H54 (cell line): ENCODE data around the gene AGPS.

Source experiments
- DNase-seq: peaks from one replicate; pipeline ENCODE4 v3.0.0; 2011; ENCODE audit warnings: low spot score, mixed read lengths; ENCODE audit not compliant: insufficient read length
- FAIRE-seq: peaks from 3 replicates; lab custom pipeline; 2011; peaks lifted over from hg19 to GRCh38; lab: Jason Lieb, UNC
- POLR2A ChIP-seq: IDR thresholded peaks from 2 replicates; pipeline ENCODE4 v1.6.1; 2011; ENCODE audit warnings: low read depth, mild to moderate bottlenecking, low read length

Gene AGPS

DNA sequence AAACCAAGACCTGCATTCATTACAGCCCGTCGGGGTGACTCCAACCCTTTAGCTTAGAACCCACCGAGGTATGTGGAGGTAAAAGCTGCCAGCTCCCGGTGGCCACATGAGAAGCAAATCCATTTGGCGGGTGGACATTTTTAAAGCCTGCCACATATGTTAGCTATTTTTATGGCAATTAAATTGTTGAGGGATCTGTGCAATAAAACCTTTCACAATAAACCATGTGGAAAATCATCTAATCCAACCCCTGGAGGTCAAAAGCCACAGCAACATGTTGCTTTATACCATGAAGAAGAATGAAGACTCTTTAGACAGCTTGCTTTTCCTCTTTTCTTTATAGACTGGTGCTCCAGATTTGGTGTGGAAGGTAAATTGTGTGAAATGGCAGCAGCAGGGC lies 176.3 kb downstream of the AGPS start:
- TF ChIP-seq POLR2A, result no peak
- FAIRE-seq, result no peak
- no peak for DNase-seq

- TF ChIP-seq POLR2A, result no peak
- FAIRE-seq, result no peak
- DNase-seq, result no peak
Observed at GRCh38 chr2:177572236-177572671, 179.7 kb downstream of the AGPS start.

DNA sequence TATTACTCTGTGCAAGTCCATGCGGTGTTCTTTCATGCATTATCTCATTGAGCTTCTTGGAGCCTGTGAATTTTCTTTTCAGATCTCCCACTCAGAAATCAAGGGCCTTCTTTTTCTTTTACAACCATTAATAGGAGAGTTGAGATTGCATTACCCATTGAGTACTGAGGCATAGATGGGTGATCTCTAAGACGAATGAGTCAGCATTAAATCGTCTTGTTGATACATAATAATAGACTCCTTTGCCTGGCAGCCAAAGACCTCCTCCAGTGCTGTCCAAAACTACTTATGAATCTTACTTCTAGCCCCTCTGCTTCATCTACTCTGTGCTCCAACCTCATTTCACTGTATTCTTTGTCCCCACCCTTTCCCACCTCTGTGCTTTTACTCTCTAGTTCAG lies 180.5 kb downstream of the AGPS start:
- DNase-seq (no peak), FAIRE-seq (no peak)
- TF ChIP-seq POLR2A, result no peak

- no peak for DNase-seq
- no peak for FAIRE-seq
- TF ChIP-seq POLR2A, result no peak
Observed at GRCh38 chr2:177574356-177574755, 181.8 kb downstream of the AGPS start.

DNA sequence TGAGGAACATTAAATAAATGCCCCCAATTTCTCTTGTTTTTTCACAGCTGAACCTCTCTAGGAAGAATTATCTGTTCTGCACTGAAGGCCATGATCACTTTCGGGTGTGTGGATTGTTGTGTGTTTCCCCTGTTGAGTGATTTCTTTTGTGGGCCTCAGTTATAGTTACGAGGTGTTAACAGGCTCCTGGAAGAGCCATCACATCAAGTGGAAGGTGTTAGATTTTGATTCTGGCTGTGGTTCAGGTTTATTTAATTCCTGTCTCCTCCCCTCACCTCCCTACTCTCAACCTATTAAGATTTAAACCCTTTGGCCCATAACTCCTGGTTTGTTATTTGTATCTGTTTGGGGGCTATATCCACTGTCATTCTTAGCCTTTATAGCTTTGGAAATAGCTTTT lies 182.8 kb downstream of the AGPS start:
- no peak for TF ChIP-seq POLR2A
- no peak for FAIRE-seq
- DNase-seq, result no peak

DNA sequence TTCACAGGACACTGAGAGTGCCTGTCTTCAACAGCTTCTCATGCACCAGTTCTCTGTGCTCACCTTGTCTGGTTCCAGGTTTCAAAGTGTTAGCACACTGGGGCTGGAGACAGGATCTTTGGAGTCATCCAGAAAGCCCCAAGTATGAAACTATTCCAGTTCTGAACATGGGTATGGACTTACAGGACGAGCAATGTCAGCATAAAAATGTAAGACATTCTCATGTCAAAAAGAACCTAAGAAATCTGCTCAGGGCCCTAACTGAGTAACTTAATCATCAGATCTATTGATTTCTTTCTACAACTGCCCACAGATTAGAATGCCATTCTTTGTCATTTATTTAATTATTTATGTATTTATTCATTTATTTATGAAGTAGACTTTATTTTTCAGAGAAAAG lies 184.5 kb downstream of the AGPS start:
- no peak for TF ChIP-seq POLR2A
- no peak for FAIRE-seq
- no peak for DNase-seq

DNA sequence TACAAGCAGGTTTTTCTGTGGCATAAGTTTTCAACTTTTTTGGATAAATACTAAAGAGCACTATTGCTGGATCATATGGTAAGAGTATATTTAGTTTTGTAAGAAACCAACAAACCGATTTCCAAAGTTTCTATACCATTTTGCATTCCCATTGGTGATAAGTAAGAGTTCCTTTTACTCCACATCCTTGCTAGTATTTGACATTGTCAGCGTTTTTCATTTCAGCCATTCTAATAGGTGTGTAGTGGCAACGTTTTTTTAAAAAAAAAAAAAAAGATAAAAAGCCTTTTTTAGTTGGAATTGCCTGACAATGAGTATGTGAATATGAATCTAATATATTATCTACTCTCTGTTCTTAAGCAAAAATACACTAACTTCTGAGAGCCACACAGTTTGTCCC lies 185.9 kb downstream of the AGPS start:
- TF ChIP-seq POLR2A, result no peak
- DNase-seq (no peak), FAIRE-seq (no peak)

DNA sequence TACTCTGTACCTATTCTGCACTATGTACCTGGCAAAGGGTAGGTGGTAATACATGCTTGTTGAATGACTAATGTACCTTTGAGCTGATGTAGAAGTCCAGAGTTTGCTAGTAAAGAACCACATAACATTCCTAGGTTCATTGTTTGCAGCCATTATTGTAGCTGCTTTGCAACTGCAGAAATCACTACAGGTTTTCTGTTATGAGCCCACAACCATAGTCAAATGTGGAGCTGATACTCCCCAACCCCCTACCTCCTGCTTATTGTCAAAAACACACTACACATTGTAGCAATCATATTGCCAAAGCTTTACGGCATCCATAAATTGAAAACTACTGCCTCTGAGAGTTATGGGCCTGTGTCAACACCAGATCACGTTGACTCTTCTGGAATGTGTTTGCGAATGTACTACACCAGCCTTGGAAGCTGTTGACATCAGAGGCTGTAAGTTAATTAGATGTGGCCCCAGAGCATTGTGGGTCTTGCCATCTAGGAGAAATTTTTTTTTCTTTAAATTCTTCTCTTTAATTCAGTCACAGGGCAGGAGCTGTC lies 187.0 kb downstream of the AGPS start:
- FAIRE-seq, result no peak

DNA sequence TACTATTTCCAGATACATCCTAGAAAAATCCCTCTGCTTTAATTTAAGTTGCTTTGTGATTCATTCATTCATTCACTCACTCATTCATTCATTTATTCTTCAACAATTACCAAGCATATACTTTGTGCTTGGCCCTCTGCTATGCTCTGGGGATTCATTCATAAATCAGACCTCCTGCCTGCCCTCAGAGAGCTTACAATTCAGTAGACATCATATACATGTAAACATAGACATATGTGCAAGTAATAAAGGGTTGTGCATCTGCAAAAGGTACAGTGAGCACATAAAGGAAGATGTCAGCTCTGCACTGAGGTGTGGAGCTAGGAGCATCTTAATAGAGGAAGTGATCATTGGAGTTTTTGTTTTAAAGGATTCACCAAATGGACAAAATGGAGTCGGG lies 189.4 kb downstream of the AGPS start:
- no peak for TF ChIP-seq POLR2A
- FAIRE-seq, result no peak
- DNase-seq, result no peak

More for the DNA sequence above, 187.0 kb downstream of the AGPS start:
- TF ChIP-seq POLR2A, result no peak
- DNase-seq, result no peak

- DNase-seq (no peak), FAIRE-seq (no peak)
- no peak for TF ChIP-seq POLR2A
Observed at GRCh38 chr2:177584030-177584692, 191.6 kb downstream of the AGPS start.

- FAIRE-seq (no peak), DNase-seq (no peak)
- no peak for TF ChIP-seq POLR2A
Observed at GRCh38 chr2:177585234-177585863, 192.8 kb downstream of the AGPS start.

DNA sequence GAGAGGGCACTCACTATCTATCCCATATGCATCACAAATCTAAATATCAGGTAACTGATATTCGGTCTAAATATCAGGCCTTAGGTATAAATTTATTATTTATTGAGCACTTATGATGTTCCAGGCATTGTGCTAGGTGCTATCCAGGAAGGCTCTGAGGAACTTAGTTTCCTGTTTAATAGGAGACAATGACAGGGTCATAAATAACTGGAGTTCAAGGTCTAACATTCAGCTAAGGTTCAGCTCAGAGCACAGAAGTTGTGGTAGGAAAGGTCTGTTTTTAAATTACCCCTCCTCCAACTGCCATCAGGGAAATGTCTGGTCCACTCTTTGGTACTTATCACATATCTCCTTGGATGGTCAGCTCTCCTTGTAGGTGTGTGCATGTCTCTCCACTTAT lies 193.6 kb downstream of the AGPS start:
- TF ChIP-seq POLR2A, result no peak
- no peak for FAIRE-seq
- no peak for DNase-seq

GRCh38 chr2:177587371-177587770 lies 194.8 kb downstream of the AGPS start:
- no peak for DNase-seq
- no peak for TF ChIP-seq POLR2A
- FAIRE-seq, result no peak

DNA sequence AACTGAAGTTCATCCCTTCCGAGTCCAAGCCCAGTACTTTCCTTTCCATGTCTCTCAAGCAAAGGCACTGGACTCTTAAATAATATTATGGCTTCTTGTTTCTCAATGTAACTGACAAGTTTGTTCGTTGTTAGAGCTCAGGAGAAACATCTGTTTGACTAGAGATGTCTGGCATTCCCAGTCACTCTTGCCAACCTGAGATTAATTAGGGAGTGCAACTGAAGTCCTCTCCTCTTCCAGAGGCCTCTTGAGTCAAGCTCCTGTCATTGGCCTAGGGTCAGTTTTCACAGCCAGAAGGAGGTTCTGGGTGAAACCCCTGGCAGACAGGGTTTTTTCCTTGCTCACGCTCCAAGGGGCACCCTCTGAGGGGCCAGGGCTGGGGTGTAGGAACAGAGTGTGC lies 196.1 kb downstream of the AGPS start:
- FAIRE-seq, result no peak
- no peak for DNase-seq
- no peak for TF ChIP-seq POLR2A

DNA sequence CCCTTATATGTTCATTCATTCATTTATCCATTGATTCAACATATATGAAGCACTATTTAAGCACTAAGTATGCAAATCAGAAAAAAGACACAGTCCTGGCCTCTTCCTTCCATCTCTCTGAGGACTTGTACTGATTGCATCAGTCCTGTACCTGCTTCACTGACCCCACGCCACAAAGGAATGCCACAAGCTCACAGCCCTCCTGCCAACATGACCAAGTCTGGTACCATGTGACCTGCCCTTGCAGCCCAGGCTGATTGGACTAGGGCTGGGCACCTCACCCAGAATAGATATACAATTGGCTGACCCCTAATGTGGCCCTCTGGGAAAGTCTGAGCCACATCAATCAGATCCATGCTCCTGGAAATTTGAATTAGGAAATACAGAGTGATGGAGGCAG lies 196.6 kb downstream of the AGPS start:
- FAIRE-seq (no peak), DNase-seq (no peak)
- no peak for TF ChIP-seq POLR2A
